HL-60 (cell line): ENCODE results near the gene NAT8L.

ENCODE experiments used
- CTCF ChIP-seq: IDR thresholded peaks from one replicate; pipeline ENCODE4 v1.5.1; 2011; ENCODE audit warnings: low read length, control low read depth, inconsistent platforms; ENCODE audit not compliant: insufficient read depth
- GABPA ChIP-seq: IDR thresholded peaks from 2 replicates; pipeline ENCODE4 v1.6.1; 2012; ENCODE audit warnings: low read depth
- POLR2AphosphoS5 ChIP-seq: IDR thresholded peaks from 2 replicates; pipeline ENCODE4 v1.6.1; 2012; ENCODE audit warnings: low read depth
- REST ChIP-seq: IDR thresholded peaks from 2 replicates; pipeline ENCODE4 v1.6.1; 2012; ENCODE audit warnings: low read depth; ENCODE audit not compliant: insufficient replicate concordance
- SPI1 ChIP-seq: IDR thresholded peaks from 2 replicates; pipeline ENCODE4 v1.6.1; 2012; ENCODE audit warnings: low read depth, mild to moderate bottlenecking, borderline replicate concordance

- TF ChIP-seq POLR2AphosphoS5 (no peak), CTCF (no peak), REST (no peak), GABPA (no peak), SPI1 (no peak)
Observed at GRCh38 chr4:2043396-2044118, 15.6 kb upstream of the NAT8L start.
